OCI-LY1 (cell line): ENCODE data around the gene IL15.

ENCODE experiments used
- H2AFZ ChIP-seq: fragments of 200-600 bp; sonication (generic), shearing (Covaris generic); 2 replicates; pipeline ENCODE4 v1.6.0; 2014; ENCODE audit warnings: antibody characterized with exemption, mild to moderate bottlenecking, low read length
- H3F3A ChIP-seq: fragments of 200-600 bp; sonication (generic), shearing (Covaris generic); 2 replicates; pipeline ENCODE4 v1.6.0; 2014; ENCODE audit warnings: mild to moderate bottlenecking, antibody characterized with exemption, low read length, moderate library complexity; ENCODE audit not compliant: insufficient read depth
- H3K27ac ChIP-seq: fragments of 200-600 bp; sonication (generic); 2 replicates; pipeline ENCODE4 v1.5.1; 2014; ENCODE audit warnings: low read length, mixed run types, mild to moderate bottlenecking, low read depth; ENCODE audit not compliant: poor library complexity, severe bottlenecking
- H3K27me3 ChIP-seq: fragments of 200-600 bp; sonication (generic); 2 replicates; pipeline ENCODE4 v1.6.0; 2014; ENCODE audit warnings: antibody characterized with exemption, mild to moderate bottlenecking, low read length, moderate library complexity; ENCODE audit not compliant: insufficient read depth
- H3K36me3 ChIP-seq: fragments of 200-600 bp; sonication (generic); 2 replicates; pipeline ENCODE4 v1.6.1; 2014; ENCODE audit warnings: mild to moderate bottlenecking, antibody characterized with exemption, low read length, moderate library complexity, mixed read lengths; ENCODE audit not compliant: insufficient read depth
- H3K4me1 ChIP-seq: fragments of 200-600 bp; sonication (generic); 2 replicates; pipeline ENCODE4 v1.5.1; 2014; ENCODE audit warnings: mild to moderate bottlenecking, low read length, moderate library complexity; ENCODE audit not compliant: insufficient read depth, severe bottlenecking
- H3K4me2 ChIP-seq: fragments of 200-600 bp; sonication (generic), shearing (Covaris generic); 2 replicates; pipeline ENCODE4 v1.6.1; 2014; ENCODE audit warnings: low read length
- H3K4me3 ChIP-seq: fragments of 200-600 bp; sonication (generic); 2 replicates; pipeline ENCODE4 v1.5.1; 2014; ENCODE audit warnings: low read length, low read depth, mild to moderate bottlenecking, mixed read lengths; ENCODE audit not compliant: poor library complexity, severe bottlenecking
- H3K79me2 ChIP-seq: fragments of 200-600 bp; shearing (Covaris generic); 2 replicates; pipeline ENCODE4 v1.6.1; 2016; ENCODE audit warnings: mixed run types, low read length, mixed read lengths; ENCODE audit not compliant: insufficient read depth
- H3K9ac ChIP-seq: fragments of 200-600 bp; sonication (generic), shearing (Covaris generic); 2 replicates; pipeline ENCODE4 v1.6.1; 2014; ENCODE audit warnings: mild to moderate bottlenecking, low read length, mixed read lengths
- H3K9me2 ChIP-seq: fragments of 200-600 bp; sonication (generic), shearing (Covaris generic); 2 replicates; pipeline ENCODE4 v1.6.1; 2014; ENCODE audit warnings: low read depth, mild to moderate bottlenecking, low read length, mixed read lengths
- H3K9me3 ChIP-seq: fragments of 200-600 bp; shearing (Covaris generic); 2 replicates; pipeline ENCODE4 v1.6.1; 2014; ENCODE audit warnings: low read length, mixed read lengths
- H4K20me1 ChIP-seq: fragments of 200-600 bp; sonication (generic), shearing (Covaris generic); 2 replicates; pipeline ENCODE4 v1.6.0; 2016; ENCODE audit warnings: mild to moderate bottlenecking, low read length; ENCODE audit not compliant: insufficient read depth
- EZH2 ChIP-seq: fragments of 200-600 bp; sonication (generic), shearing (Covaris generic); IDR thresholded peaks from 2 replicates; pipeline ENCODE4 v1.8.0; 2017; ENCODE audit warnings: borderline replicate concordance, mixed run types, mild to moderate bottlenecking, antibody characterized with exemption, low read length, moderate library complexity, mixed read lengths
- TF ChIP-seq, protein P1 (sequence below): fragments of 200-600 bp; sonication (generic), shearing (Covaris generic); IDR thresholded peaks from 2 replicates; pipeline ENCODE4 v1.5.1; 2017; ENCODE audit warnings: mild to moderate bottlenecking, antibody characterized with exemption, low read length, moderate library complexity, mixed read lengths

Gene IL15

GRCh38 chr4:141719585-141719984, 83.2 kb downstream of the IL15 start:
- no peak for TF ChIP-seq EZH2
- Histone ChIP-seq H3K9me3 (no peaks in the 10 kb centered on the region), H3K4me3 (no peak overlapping the region), H3K79me2 (no peaks in the 10 kb centered on the region), H3F3A (no peaks in the 10 kb centered on the region), H2AFZ (no peak overlapping the region), H4K20me1 (no peaks in the 10 kb centered on the region), H3K9me2 (no peaks in the 10 kb centered on the region), H3K27me3 (no peaks in the 10 kb centered on the region), H3K27ac (no peak overlapping the region), H3K4me2 (no peak overlapping the region), H3K4me1 (no peaks in the 10 kb centered on the region), H3K36me3 (no peaks in the 10 kb centered on the region), H3K9ac (no peak overlapping the region)

- Histone ChIP-seq H3F3A (no peaks in the 10 kb centered on the region), H3K9me3 (no peaks in the 10 kb centered on the region), H3K9me2 (no peaks in the 10 kb centered on the region), H3K4me1 (no peaks in the 10 kb centered on the region), H3K36me3 (no peaks in the 10 kb centered on the region), H3K9ac (no peak overlapping the region), H3K27me3 (no peaks in the 10 kb centered on the region), H3K4me3 (no peak overlapping the region), H4K20me1 (no peaks in the 10 kb centered on the region), H3K79me2 (no peaks in the 10 kb centered on the region), H3K4me2 (no peak overlapping the region), H3K27ac (no peak overlapping the region), H2AFZ (no peak overlapping the region)
- TF ChIP-seq, protein P1, sequence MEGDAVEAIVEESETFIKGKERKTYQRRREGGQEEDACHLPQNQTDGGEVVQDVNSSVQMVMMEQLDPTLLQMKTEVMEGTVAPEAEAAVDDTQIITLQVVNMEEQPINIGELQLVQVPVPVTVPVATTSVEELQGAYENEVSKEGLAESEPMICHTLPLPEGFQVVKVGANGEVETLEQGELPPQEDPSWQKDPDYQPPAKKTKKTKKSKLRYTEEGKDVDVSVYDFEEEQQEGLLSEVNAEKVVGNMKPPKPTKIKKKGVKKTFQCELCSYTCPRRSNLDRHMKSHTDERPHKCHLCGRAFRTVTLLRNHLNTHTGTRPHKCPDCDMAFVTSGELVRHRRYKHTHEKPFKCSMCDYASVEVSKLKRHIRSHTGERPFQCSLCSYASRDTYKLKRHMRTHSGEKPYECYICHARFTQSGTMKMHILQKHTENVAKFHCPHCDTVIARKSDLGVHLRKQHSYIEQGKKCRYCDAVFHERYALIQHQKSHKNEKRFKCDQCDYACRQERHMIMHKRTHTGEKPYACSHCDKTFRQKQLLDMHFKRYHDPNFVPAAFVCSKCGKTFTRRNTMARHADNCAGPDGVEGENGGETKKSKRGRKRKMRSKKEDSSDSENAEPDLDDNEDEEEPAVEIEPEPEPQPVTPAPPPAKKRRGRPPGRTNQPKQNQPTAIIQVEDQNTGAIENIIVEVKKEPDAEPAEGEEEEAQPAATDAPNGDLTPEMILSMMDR, result no peak
- TF ChIP-seq EZH2, result no peak
These were observed 84.8 kb downstream of the IL15 start for GRCh38 chr4:141721174-141721573.

GRCh38 chr4:141724646-141725045, 88.3 kb downstream of the IL15 start:
- Histone ChIP-seq H3K9me3 (no peaks in the 10 kb centered on the region), H4K20me1 (no peaks in the 10 kb centered on the region), H3K9me2 (no peaks in the 10 kb centered on the region), H3K36me3 (no peaks in the 10 kb centered on the region), H3K27me3 (no peaks in the 10 kb centered on the region), H3K4me3 (no peak overlapping the region), H3K9ac (no peak overlapping the region), H3F3A (no peaks in the 10 kb centered on the region), H3K4me2 (no peak overlapping the region), H3K27ac (no peak overlapping the region), H3K4me1 (no peaks in the 10 kb centered on the region), H2AFZ (no peak overlapping the region), H3K79me2 (no peaks in the 10 kb centered on the region)
- TF ChIP-seq EZH2, result no peak
- TF ChIP-seq, protein P1, result no peak

GRCh38 chr4:141727420-141727819, 91.0 kb downstream of the IL15 start:
- no peaks in the 10 kb centered on the region for H3K4me1 ChIP-seq
- H3K4me3 ChIP-seq, result no peak overlapping the region
- H3K9ac ChIP-seq, result no peak overlapping the region
- no peaks in the 10 kb centered on the region for H3K36me3 ChIP-seq
- H3K4me2 ChIP-seq, result no peak overlapping the region
- H3F3A ChIP-seq, result no peaks in the 10 kb centered on the region
- H3K27me3 ChIP-seq, result no peaks in the 10 kb centered on the region
- no peak overlapping the region for H2AFZ ChIP-seq
- no peaks in the 10 kb centered on the region for H3K79me2 ChIP-seq
- no peaks in the 10 kb centered on the region for H3K9me3 ChIP-seq
- H4K20me1 ChIP-seq, result no peaks in the 10 kb centered on the region
- TF ChIP-seq EZH2, result no peak
- TF ChIP-seq, protein P1, result no peak
- H3K9me2 ChIP-seq, result no peaks in the 10 kb centered on the region
- H3K27ac ChIP-seq, result no peak overlapping the region
